NCI-H1694 (cell line): Measurements from ENCODE around the gene STK40.

Experiments used
- DNase-seq: peaks from one replicate; lab custom pipeline; 2025; lab: John Stamatoyannopoulos, UW

STK40 gene

DNA sequence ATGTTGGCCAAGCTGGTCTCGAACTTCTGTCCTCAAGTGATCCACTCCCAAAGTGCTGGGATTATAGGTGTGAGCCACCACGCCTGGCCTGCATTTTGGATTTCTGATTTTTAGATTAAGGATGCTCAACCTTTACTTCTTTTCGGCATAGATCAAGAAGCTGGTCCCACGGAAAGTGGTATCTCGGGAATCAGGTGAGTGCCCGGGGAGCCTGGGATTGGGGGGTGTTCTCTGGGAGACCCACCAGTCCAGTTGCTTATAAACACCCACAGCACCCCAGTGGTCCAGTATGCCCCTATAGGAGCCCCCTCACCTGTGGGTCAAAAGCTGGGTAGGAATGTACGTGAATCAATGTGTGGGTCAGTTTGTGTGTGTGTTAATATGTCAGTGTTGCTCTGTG is 76.3 kb downstream of the STK40 start:
- DNase-seq, result no peak

DNA sequence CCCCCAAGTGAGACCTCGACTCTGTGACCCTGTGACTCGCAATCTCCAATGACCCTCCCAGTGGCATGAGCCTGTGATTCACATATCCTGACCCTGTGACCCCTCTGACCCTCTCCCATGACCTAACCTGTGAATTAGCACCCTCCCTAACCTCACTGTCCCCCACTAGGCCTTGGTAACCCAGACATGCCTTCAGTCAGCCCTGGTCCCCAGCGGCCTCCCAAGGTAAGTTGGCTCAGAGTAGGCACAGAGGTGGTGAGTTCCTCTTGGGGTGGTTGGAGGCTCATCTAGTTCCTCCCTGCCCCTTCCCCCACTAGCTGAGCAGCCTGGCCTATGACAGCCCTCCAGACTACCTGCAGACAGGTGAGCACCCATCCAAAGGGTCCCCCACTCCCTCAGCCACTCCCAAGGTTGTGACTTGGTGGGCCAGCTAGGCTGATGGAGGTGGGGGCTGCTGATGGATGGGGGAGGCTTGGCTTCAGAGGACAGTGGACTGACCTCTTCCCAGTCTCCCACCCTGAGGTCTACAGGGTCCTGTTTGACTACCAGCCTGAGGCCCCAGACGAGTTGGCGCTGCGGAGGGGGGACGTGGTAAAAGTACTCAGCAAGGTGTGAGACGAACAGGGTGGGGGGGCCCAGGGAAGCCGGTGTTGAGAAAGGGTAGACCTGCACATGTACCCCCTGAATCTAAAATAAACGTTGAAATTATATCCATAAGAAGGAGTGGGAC is 78.0 kb downstream of the STK40 start:
- DNase-seq, result no peak

DNA sequence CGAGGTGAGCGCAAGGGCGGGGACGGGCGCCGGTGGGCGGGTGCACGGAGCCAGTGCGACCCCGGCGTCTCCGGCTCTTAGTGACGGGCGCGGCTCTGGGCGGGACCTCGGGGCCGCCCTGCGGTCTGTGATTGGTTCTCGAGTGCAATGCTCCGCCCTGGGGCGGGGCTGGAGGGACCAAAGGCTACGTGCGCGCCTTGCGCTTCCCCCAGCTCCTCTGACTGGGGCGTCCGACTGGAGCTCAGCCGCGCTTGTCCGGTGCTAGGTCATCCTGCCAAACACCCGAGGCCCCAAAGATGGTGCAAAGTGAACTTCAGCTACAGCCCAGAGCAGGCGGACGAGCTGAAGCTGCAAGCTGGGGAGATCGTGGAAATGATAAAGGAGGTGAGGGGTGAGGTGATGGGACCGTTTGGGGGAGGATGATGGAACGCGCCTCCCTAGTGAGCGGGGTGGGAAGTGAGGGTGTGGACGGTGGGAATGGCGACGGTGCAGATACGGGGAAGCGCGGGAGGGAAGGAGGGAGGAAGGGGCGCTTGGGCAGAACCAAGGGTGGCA is 78.7 kb downstream of the STK40 start:
- DNase-seq, result peak; percentile 80

DNA sequence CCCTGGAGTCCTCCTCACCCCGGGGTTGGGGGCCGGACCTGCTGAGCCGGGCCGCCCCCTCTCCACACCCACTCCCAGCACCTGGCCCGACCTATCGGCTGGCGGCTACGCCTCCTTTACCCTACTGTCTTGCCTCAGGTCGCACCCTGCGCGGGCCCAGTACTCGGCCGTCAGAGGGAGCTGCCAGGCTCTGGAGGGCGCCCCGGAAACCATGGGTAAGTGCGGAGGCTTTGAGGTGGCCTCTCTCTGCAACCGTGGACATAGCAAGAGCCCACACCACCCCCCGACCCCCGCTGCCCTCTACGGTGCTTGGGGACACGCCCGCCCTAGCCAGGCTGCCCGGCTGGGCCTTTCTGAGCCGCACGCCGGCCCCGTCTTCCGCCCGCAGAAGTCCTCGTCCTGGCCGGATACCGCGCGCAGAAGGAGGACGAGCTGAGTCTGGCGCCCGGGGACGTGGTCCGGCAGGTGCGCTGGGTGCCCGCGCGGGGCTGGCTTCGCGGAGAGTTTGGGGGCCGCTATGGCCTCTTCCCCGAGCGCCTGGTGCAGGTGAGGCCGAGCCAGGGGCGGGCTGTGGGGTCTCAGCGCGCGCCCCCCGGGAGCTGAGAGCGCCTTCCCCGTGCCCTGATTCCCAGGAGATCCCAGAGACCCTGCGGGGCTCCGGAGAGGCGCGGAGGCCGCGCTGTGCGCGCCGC is 79.4 kb downstream of the STK40 start, which contains the start of gene SH3D21:
Gene SH3D21, plus strand, starts transcription at position 159 of the 692 bp plus-strand sequence. Its CDS starts 53 bp downstream, at position 212.
- no peak for DNase-seq

DNA sequence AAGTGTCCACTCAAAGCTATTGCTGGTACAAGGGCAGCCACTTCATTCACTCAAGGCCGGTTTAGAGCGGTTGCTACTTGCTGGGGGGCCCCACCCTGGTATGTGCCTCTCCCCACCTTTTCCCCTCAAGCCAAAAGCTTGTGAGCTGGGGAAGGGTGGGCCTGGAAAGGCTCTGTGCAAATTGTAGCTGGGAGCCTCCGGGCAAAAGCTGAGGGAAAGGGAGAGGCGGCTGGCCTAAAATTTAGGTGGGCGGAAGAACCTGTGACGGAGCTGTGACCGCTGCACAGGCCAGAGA is 79.9 kb downstream of the STK40 start:
- no peak for DNase-seq

DNA sequence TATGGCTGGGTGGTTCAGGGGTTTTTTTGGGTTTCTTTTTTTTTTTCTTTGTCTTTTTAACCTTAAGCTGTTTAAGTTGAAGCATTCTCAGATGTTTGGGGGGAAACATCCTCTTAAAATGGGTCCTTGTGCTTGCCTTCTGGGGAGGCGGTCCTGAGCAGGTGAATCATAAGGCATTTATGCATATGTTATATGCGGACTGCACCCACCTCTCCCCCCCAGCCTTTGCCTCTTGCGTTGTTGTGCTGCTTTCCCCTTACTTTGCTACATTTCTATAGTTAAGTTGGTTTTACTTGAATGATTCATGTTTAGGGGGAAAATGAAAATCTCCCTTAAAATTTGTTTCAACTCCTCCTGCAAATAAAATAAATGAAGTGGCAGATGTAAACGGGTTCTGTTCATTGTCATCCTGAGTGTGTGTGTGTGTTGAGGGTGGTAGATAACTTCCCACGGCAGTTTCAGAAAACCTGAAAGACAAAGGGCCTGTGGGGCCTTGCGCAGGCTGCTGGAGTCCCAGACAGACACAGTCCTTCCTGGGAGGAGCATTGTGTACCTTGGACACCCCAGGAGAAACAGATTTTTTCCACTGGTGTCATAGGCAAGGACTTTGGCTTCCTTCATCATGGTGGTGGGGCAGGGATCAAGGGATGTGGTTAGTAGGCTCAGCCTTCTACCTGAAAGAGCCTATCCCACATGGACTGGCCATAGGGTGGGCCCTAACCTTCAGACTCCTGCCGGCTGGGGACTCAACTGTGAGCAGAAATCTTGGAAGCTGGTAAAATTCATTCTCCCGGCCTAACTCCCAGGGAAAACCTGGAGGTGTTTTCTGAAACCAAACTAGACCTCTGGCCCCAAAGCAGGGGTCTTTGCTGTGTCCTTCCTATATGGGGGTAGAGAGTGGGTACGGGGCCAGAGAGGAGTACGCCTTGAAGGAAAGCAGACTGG is 80.5 kb downstream of the STK40 start:
- DNase-seq, result no peak

DNA sequence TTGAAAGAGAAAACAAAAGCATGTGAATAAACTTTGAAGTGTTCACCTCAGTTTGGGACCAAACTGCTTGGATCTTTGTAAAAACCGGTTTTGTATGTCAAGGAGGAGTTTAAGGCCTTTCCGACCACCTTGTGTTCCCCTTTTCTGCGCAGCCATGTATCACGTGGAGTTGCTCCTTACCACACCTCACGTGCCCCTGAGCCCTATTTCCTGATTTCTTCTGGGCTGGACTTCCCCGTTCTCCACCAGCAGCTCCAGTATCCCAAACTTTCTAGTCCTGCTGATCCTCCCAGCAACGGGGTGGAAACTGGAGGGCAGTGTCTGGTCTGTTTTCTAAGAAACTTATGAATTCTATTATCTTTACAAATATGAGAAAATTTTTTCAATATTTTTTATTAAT is 81.2 kb downstream of the STK40 start:
- DNase-seq, result no peak

DNA sequence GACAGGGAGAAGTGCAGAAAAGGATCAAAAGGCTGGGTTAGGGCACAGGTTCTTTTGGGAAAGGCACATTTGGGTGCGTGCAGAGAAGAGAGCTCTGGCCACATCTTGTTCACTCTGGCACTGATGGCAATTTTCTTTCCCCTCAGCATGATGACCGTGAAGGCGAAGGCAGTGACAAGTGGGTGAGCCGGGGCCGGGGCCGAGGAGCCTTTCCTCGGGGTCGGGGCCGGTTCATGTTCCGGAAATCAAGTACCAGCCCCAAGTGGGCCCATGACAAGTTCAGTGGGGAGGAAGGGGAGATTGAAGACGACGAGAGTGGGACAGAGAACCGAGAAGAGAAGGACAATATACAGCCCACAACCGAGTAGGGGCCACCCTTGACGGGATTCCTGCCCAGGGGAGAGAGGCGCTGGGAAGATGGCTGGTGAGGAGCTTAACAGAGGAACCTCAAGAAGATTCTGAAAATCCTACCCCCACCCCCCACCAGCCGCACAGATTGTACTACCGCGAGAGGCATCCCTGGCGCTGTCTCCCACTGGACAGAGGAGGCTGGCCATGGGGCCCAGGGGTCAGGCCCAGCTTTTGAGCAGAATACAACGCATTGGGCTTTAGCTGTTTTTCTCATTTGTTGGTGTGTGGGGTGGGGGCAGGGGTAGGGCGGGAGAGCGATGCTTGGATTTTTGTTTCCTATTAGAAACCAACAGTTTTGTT is 81.9 kb downstream of the STK40 start:
- DNase-seq, result no peak

DNA sequence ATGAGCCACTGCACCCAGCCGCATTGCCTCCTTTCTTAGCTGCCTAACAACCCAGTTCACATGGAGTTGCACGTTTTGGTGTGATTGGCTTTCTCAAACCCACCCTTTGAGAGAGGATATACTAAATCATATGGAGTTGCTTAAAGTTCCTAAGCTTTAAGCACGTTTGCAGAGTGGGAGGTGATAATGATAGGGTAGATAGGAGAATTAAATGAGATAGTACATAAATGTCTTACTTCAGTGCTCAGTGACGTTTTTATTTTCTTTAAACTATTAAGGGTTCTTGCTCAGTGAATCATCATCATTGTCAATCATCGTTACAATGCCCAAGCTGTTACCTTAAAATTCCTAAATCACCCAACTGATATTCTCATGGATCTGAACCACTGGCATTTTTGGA is 82.5 kb downstream of the STK40 start:
- no peak for DNase-seq

DNA sequence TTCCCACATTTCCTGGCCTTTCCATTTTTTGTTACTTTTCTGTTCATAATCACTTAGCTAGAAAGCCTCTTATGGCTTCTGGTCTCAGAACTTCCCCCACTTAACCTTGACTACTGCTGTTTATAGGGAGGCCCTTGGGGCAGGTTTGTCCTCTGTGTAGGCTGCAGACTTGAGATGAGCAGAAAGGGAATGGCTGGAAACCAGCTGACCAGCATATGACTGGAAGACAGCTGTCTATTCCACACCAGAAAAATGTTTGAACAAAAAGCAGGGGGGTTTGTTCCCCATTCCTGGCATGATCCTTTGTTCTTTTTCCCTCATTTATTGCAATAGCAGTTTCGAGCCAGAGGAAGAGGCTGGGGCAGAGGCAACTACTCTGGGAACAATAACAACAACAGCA is 84.5 kb downstream of the STK40 start:
- no peak for DNase-seq

DNA sequence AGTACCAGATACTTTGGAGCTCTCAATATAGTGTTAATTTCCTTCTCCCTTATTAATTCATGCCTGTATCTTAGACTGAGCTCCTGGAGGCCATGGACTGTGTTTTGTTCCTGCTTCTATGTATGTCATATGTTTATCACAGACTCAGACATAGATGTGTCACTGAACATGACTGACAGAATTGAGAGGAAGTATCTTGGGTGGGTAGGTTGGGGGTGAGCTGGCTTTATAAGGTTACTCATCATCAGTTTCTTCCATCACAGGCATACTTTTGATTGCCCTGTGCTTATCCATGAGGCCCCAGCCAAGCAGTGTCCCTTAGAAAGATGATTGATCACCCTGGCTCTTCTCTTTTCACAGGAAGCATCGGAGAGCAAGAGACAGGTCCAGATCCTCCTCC is 85.2 kb downstream of the STK40 start:
- no peak for DNase-seq

DNA sequence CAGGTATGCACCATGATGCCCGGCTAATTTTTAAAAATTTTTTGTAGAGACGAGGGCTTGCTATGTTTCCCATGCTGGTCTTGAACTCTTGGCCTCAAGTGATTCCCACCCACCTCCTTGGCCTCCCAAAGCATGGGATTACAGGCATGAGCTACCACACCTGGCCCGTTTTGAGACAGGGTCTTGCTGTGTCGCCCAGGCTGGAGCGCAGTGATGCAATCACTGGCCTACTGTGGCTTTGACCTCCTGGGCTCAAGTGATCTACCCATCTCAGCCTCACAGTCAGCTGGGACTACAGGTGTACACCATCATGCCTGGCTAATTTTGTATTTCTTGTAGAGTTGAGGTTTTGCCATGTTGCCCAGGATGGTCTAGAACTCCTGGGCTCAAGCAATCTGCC is 87.1 kb downstream of the STK40 start:
- DNase-seq, result no peak

DNA sequence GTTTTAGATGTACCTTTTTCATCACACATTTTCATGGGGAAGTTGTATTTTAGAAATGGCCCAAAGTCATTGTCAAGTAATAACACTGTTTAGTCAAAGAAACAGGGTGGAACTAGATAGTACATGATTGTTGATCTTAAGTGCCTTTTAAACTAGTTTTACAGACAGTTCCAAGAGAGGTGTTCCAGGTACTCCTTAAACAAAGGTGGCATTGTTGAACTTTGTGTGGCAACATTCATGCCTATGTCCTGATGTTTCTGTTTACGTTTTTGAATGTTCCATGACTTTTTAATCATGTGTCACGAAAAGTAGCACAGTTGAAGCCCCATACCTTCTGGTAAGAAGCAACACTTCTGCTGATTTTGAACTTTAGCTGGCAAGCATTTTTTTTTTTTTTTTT is 88.7 kb downstream of the STK40 start:
- DNase-seq, result no peak

DNA sequence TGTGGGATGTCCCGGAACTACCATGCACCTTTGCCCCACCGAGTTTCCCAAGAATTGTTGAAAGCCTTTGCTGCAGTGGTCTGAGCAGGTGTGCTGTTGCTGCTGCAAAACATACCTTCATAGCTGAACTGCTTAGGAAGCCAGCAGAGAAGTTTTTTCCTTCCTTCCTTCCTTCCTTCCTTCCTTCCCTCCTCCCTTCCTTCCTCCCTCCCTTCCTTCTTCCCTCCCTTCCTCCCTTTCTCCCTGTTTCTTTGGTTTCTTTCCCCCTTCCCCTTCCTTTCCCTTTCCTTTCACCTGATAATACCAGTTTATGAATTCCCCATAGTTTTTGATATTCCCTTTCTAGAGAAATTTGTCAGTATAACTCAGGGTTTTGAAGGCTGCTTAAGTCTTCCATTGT is 90.3 kb downstream of the STK40 start:
- no peak for DNase-seq
